NCI-H446 (cell line): ENCODE data around the gene RASD1.

Source experiments
- DNase-seq, 2 experiments: peaks; one replicate each; lab custom pipeline; 2025; lab: John Stamatoyannopoulos, UW

Gene RASD1

GRCh38 chr17:17527534-17527933, 31.3 kb upstream of the RASD1 start:
- no peak for DNase-seq

GRCh38 chr17:17526369-17526768, 30.2 kb upstream of the RASD1 start:
- no peak for DNase-seq

GRCh38 chr17:17525956-17526355, 29.8 kb upstream of the RASD1 start:
- DNase-seq = no peak

- DNase-seq = no peak
Measured at GRCh38 chr17:17525311-17525710, 29.1 kb upstream of the RASD1 start.

GRCh38 chr17:17523731-17524490, 27.7 kb upstream of the RASD1 start:
- DNase-seq = no peak

- peak; percentile 49 to 88 for DNase-seq
Measured at GRCh38 chr17:17523001-17523730, 27.0 kb upstream of the RASD1 start.

GRCh38 chr17:17520599-17521232, 24.5 kb upstream of the RASD1 start:
- no peak for DNase-seq

- DNase-seq = no peak
Measured at GRCh38 chr17:17519886-17520285, 23.7 kb upstream of the RASD1 start.

GRCh38 chr17:17518951-17519350, 22.8 kb upstream of the RASD1 start:
- DNase-seq = no peak

GRCh38 chr17:17518014-17518413, 21.8 kb upstream of the RASD1 start:
- DNase-seq = no peak

- no peak for DNase-seq
Measured at GRCh38 chr17:17516941-17517720, 20.9 kb upstream of the RASD1 start.

- DNase-seq = no peak
Measured at GRCh38 chr17:17515934-17516930, 20.0 kb upstream of the RASD1 start.

- DNase-seq = no peak
Measured at GRCh38 chr17:17514993-17515933, 19.1 kb upstream of the RASD1 start.

- no peak for DNase-seq
Measured at GRCh38 chr17:17514361-17514992, 18.3 kb upstream of the RASD1 start.

- no peak for DNase-seq
Measured at GRCh38 chr17:17513626-17514025, 17.4 kb upstream of the RASD1 start.

- DNase-seq = no peak
Measured at GRCh38 chr17:17512866-17513265, 16.7 kb upstream of the RASD1 start.

- no peak for DNase-seq
Measured at GRCh38 chr17:17511881-17512858, 16.0 kb upstream of the RASD1 start.

- no peak for DNase-seq
Measured at GRCh38 chr17:17511293-17511741, 15.1 kb upstream of the RASD1 start.
